ENCODE data around the gene ABCF3.

ABCF3 gene

DNA sequence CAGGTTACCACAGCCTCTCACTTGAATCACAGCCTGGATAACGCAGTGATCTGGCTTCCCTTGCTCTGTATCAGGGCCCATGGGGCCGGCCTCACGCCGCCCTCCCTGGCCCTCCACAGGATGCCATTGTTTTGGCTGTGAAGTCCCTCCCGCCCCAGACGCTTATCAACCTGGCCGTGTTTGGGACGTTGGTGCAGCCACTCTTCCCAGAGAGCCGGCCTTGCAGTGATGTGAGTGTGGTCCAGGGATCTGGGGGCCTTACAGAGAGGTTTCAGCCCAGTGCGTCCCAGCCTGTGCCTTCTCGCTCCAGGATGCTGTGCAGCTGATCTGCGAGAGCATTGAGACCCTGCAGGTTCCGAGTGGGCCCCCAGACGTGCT, 50.0 kb downstream of the ABCF3 start:
- Histone ChIP-seq H3K79me1 (ENCODE audit: low read length) (no peaks in the 10 kb centered on the region), H3K9ac (ENCODE audit: low read length) (no peak overlapping the region), H3K18ac (ENCODE audit: low read length) (no peak overlapping the region), H2BK5ac (ENCODE audit: low read length) (no peak overlapping the region), H3K4ac (ENCODE audit: low read depth, low read length) (no peak overlapping the region), H2AK5ac (ENCODE audit: low read length) (no peak overlapping the region), H3K27me3 (ENCODE audit: insufficient read depth, low read length, poor library complexity) (peaks cover 18% of the 10 kb centered on the region), H3K36me3 (ENCODE audit: control insufficient read depth, insufficient read depth, low read length) (no peaks in the 10 kb centered on the region), H3K4me1 (ENCODE audit: control insufficient read depth, low read depth, low read length) (no peaks in the 10 kb centered on the region), H3K23ac (ENCODE audit: low read length) (no peak overlapping the region), H3K27ac (ENCODE audit: low read depth, low read length) (no peak overlapping the region), H3K79me2 (ENCODE audit: control insufficient read depth, insufficient read depth, low read length) (no peaks in the 10 kb centered on the region), H3K56ac (ENCODE audit: low read length) (no peak overlapping the region), H4K5ac (ENCODE audit: low read length) (no peak overlapping the region), H2BK15ac (replicated peaks; ENCODE audit: low read depth) (no peak overlapping the region), H2BK120ac (ENCODE audit: low read depth, low read length) (no peak overlapping the region), H3K4me3 (ENCODE audit: low read length) (no peak overlapping the region), H3K4me2 (ENCODE audit: low read length) (no peak overlapping the region), H4K8ac (ENCODE audit: low read depth, low read length) (no peak overlapping the region)
- WGBS (ENCODE audit: extremely low coverage, insufficient coverage, low lambda C conversion rate) = no CpG with 5 or more reads among the region's 14 CpGs
- DNase-seq = peak; percentile 55

DNA sequence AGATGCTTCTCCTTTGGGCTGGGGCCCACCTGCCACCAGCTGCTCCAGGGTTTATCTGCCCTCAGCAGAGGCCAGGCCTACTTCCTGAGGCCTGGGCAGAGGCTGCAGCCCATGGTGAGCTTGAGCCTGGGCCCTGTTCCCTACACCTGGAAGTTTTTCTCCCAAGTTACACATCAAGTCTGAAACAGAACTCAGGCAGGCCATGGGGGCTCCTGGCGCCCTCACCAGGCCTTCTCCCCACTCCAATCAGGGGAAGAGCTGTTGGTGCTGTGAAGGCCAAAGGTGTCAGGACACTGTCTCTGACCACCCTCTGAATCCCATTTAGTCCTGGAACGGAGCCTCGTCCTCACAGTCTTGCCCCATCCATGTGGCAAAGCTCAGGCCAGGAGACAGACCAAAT, 50.6 kb downstream of the ABCF3 start:
- H3K23ac ChIP-seq (ENCODE audit: low read length) = no peak overlapping the region
- H3K4me2 ChIP-seq (ENCODE audit: low read length) = no peak overlapping the region
- H2BK120ac ChIP-seq (ENCODE audit: low read depth, low read length) = no peak overlapping the region
- H4K8ac ChIP-seq (ENCODE audit: low read depth, low read length) = no peak overlapping the region
- no peak overlapping the region for H3K27ac ChIP-seq (ENCODE audit: low read depth, low read length)
- no peak for DNase-seq
- no peaks in the 10 kb centered on the region for H3K79me1 ChIP-seq (ENCODE audit: low read length)
- no peaks in the 10 kb centered on the region for H3K79me2 ChIP-seq (ENCODE audit: control insufficient read depth, insufficient read depth, low read length)
- no peak overlapping the region for H3K4me3 ChIP-seq (ENCODE audit: low read length)
- no peaks in the 10 kb centered on the region for H3K36me3 ChIP-seq (ENCODE audit: control insufficient read depth, insufficient read depth, low read length)
- H3K56ac ChIP-seq (ENCODE audit: low read length) = no peak overlapping the region
- WGBS (ENCODE audit: extremely low coverage, insufficient coverage, low lambda C conversion rate) = no CpG with 5 or more reads among the region's 3 CpGs
- H4K5ac ChIP-seq (ENCODE audit: low read length) = no peak overlapping the region
- peaks cover 12% of the 10 kb centered on the region for H3K27me3 ChIP-seq (ENCODE audit: insufficient read depth, low read length, poor library complexity)
- H2AK5ac ChIP-seq (ENCODE audit: low read length) = no peak overlapping the region
- H3K18ac ChIP-seq (ENCODE audit: low read length) = no peak overlapping the region
- H3K4me1 ChIP-seq (ENCODE audit: control insufficient read depth, low read depth, low read length) = no peaks in the 10 kb centered on the region
- H2BK5ac ChIP-seq (ENCODE audit: low read length) = no peak overlapping the region
- no peak overlapping the region for H3K4ac ChIP-seq (ENCODE audit: low read depth, low read length)
- H3K9ac ChIP-seq (ENCODE audit: low read length) = no peak overlapping the region
- no peak overlapping the region for H2BK15ac ChIP-seq (replicated peaks; ENCODE audit: low read depth)

DNA sequence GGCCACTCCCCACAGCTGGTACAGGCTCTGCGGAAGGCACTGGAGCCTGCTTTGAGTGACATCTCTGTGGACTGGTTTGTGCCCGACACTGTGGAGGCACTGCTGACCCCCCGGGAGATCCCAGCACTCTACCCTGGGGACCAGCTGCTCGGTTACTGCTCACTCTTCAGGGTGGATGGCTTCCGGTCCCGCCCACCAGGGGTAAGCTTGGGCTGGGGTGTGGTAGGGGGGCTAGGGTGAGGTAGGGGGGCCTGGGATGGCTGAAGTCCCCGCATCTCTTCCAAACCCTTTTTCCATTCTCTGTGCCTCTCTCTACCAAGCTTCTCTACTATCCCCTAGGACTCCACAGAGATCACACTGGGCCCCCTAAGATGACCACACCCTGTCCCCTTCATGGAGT, 51.2 kb downstream of the ABCF3 start:
- Histone ChIP-seq H3K79me1 (ENCODE audit: low read length) (no peaks in the 10 kb centered on the region), H3K9ac (ENCODE audit: low read length) (no peak overlapping the region), H2BK120ac (ENCODE audit: low read depth, low read length) (no peak overlapping the region), H3K36me3 (ENCODE audit: control insufficient read depth, insufficient read depth, low read length) (no peaks in the 10 kb centered on the region), H2BK15ac (replicated peaks; ENCODE audit: low read depth) (no peak overlapping the region), H3K18ac (ENCODE audit: low read length) (no peak overlapping the region), H3K79me2 (ENCODE audit: control insufficient read depth, insufficient read depth, low read length) (no peaks in the 10 kb centered on the region), H4K5ac (ENCODE audit: low read length) (no peak overlapping the region), H3K4ac (ENCODE audit: low read depth, low read length) (no peak overlapping the region), H3K27ac (ENCODE audit: low read depth, low read length) (no peak overlapping the region), H2BK5ac (ENCODE audit: low read length) (no peak overlapping the region), H4K8ac (ENCODE audit: low read depth, low read length) (no peak overlapping the region), H3K4me2 (ENCODE audit: low read length) (no peak overlapping the region), H2AK5ac (ENCODE audit: low read length) (no peak overlapping the region), H3K27me3 (ENCODE audit: insufficient read depth, low read length, poor library complexity) (peaks cover 6% of the 10 kb centered on the region), H3K56ac (ENCODE audit: low read length) (no peak overlapping the region), H3K4me3 (ENCODE audit: low read length) (no peak overlapping the region), H3K4me1 (ENCODE audit: control insufficient read depth, low read depth, low read length) (no peaks in the 10 kb centered on the region), H3K23ac (ENCODE audit: low read length) (no peak overlapping the region)
- no CpG with 5 or more reads among the region's 7 CpGs for WGBS (ENCODE audit: extremely low coverage, insufficient coverage, low lambda C conversion rate)
- no peak for DNase-seq

DNA sequence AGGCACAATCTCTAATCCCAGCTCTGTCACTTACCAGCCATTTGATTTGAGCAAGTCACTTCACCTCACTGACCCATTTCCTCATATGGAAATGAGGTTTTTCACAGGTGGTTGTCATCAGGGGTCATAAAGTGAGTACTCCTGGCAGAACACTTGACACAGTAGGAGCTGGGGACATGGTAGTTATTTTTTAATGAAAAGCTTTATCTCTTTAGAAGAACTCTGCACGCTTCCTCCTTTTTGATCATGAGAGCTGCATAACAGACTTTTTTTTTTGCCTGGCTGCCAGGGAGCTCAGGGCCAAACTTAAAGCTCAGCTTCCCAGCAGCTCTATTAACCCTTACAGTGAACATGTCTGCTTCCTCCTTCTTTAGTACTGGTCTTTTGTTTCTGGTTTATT, 51.8 kb downstream of the ABCF3 start:
- Histone ChIP-seq H4K8ac (ENCODE audit: low read depth, low read length) (no peak overlapping the region), H2BK15ac (replicated peaks; ENCODE audit: low read depth) (no peak overlapping the region), H3K27me3 (ENCODE audit: insufficient read depth, low read length, poor library complexity) (peaks cover 2% of the 10 kb centered on the region), H2BK120ac (ENCODE audit: low read depth, low read length) (no peak overlapping the region), H3K4ac (ENCODE audit: low read depth, low read length) (no peak overlapping the region), H3K4me1 (ENCODE audit: control insufficient read depth, low read depth, low read length) (no peaks in the 10 kb centered on the region), H3K79me1 (ENCODE audit: low read length) (no peaks in the 10 kb centered on the region), H3K27ac (ENCODE audit: low read depth, low read length) (no peak overlapping the region), H2BK5ac (ENCODE audit: low read length) (no peak overlapping the region), H3K36me3 (ENCODE audit: control insufficient read depth, insufficient read depth, low read length) (no peaks in the 10 kb centered on the region), H3K23ac (ENCODE audit: low read length) (no peak overlapping the region), H3K56ac (ENCODE audit: low read length) (no peak overlapping the region), H3K4me2 (ENCODE audit: low read length) (no peak overlapping the region), H3K9ac (ENCODE audit: low read length) (no peak overlapping the region), H2AK5ac (ENCODE audit: low read length) (no peak overlapping the region), H3K18ac (ENCODE audit: low read length) (no peak overlapping the region), H3K79me2 (ENCODE audit: control insufficient read depth, insufficient read depth, low read length) (no peaks in the 10 kb centered on the region), H4K5ac (ENCODE audit: low read length) (no peak overlapping the region), H3K4me3 (ENCODE audit: low read length) (no peak overlapping the region)
- no peak for DNase-seq
- WGBS (ENCODE audit: extremely low coverage, insufficient coverage, low lambda C conversion rate) = no CpG with 5 or more reads among the region's 1 CpG

DNA sequence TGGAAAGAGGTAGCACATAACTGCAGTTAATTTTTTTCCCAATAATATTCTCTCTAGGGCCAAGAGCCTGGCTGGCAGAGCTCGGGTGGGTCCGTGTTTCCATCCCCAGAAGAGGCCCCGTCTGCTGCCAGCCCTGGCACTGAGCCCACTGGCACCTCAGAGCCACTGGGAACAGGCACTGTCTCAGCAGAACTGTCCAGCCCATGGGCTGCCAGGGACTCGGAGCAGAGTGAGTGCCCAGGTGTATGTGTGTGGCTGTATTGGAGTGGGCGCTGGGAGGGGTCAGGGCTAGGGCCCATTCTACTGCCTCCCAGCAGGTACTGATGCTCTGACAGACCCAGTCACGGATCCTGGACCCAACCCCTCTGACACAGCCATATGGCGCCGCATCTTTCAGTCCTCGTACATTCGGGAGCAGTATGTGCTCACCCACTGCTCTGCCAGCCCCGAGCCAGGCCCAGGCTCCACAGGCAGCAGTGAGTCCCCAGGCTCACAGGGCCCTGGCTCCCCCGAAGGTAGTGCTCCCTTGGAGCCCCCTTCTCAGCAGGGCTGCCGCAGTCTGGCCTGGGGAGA, 52.3 kb downstream of the ABCF3 start:
- Histone ChIP-seq H3K4me1 (ENCODE audit: control insufficient read depth, low read depth, low read length) (no peaks in the 10 kb centered on the region), H3K79me1 (ENCODE audit: low read length) (no peaks in the 10 kb centered on the region), H2BK15ac (replicated peaks; ENCODE audit: low read depth) (no peak overlapping the region), H3K56ac (ENCODE audit: low read length) (no peak overlapping the region), H3K4ac (ENCODE audit: low read depth, low read length) (no peak overlapping the region), H4K5ac (ENCODE audit: low read length) (no peak overlapping the region), H2AK5ac (ENCODE audit: low read length) (no peak overlapping the region), H3K4me2 (ENCODE audit: low read length) (no peak overlapping the region), H3K18ac (ENCODE audit: low read length) (no peak overlapping the region), H3K36me3 (ENCODE audit: control insufficient read depth, insufficient read depth, low read length) (no peaks in the 10 kb centered on the region), H3K4me3 (ENCODE audit: low read length) (no peak overlapping the region), H2BK5ac (ENCODE audit: low read length) (no peak overlapping the region), H3K9ac (ENCODE audit: low read length) (no peak overlapping the region), H3K27me3 (ENCODE audit: insufficient read depth, low read length, poor library complexity) (no peaks in the 10 kb centered on the region), H3K79me2 (ENCODE audit: control insufficient read depth, insufficient read depth, low read length) (no peaks in the 10 kb centered on the region), H4K8ac (ENCODE audit: low read depth, low read length) (no peak overlapping the region), H3K23ac (ENCODE audit: low read length) (no peak overlapping the region), H2BK120ac (ENCODE audit: low read depth, low read length) (no peak overlapping the region), H3K27ac (ENCODE audit: low read depth, low read length) (no peak overlapping the region)
- no peak for DNase-seq
- no CpG with 5 or more reads among the region's 13 CpGs for WGBS (ENCODE audit: extremely low coverage, insufficient coverage, low lambda C conversion rate)

DNA sequence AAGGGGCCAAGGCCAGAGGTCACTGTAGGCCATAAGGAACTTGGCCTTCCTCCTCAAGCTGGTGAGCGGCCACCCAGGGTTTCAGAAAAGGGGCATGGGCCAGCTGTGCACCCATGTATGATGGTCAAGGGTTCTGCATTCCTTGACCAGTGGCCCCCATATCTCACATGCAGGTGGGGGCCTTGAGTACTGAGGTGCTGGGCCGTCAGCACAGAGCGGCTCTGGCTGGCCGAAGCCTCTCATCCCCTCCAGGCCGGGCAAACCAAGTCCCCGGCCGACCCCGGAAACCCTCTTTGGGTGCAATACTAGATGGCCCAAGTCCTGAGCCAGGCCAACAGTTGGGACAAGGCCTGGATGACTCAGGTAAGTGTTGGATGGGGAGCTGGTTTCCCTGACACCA, 53.2 kb downstream of the ABCF3 start:
- Histone ChIP-seq H3K27ac (ENCODE audit: low read depth, low read length) (no peak overlapping the region), H3K27me3 (ENCODE audit: insufficient read depth, low read length, poor library complexity) (no peaks in the 10 kb centered on the region), H2AK5ac (ENCODE audit: low read length) (no peak overlapping the region), H3K4ac (ENCODE audit: low read depth, low read length) (no peak overlapping the region), H3K79me2 (ENCODE audit: control insufficient read depth, insufficient read depth, low read length) (no peaks in the 10 kb centered on the region), H3K4me3 (ENCODE audit: low read length) (no peak overlapping the region), H3K4me2 (ENCODE audit: low read length) (no peak overlapping the region), H2BK5ac (ENCODE audit: low read length) (no peak overlapping the region), H3K36me3 (ENCODE audit: control insufficient read depth, insufficient read depth, low read length) (no peaks in the 10 kb centered on the region), H4K5ac (ENCODE audit: low read length) (no peak overlapping the region), H3K56ac (ENCODE audit: low read length) (no peak overlapping the region), H3K4me1 (ENCODE audit: control insufficient read depth, low read depth, low read length) (no peaks in the 10 kb centered on the region), H2BK120ac (ENCODE audit: low read depth, low read length) (no peak overlapping the region), H3K18ac (ENCODE audit: low read length) (no peak overlapping the region), H4K8ac (ENCODE audit: low read depth, low read length) (no peak overlapping the region), H3K9ac (ENCODE audit: low read length) (no peak overlapping the region), H2BK15ac (replicated peaks; ENCODE audit: low read depth) (no peak overlapping the region), H3K23ac (ENCODE audit: low read length) (no peak overlapping the region), H3K79me1 (ENCODE audit: low read length) (no peaks in the 10 kb centered on the region)
- no peak for DNase-seq
- no CpG with 5 or more reads among the region's 8 CpGs for WGBS (ENCODE audit: extremely low coverage, insufficient coverage, low lambda C conversion rate)

All from mesendoderm (in vitro differentiated cells).